T-helper 1 cell treated with Interleukin-12 subunit alpha and Interleukin-12 subunit beta and Interleukin-4 antibody, amounts not matched to agents 30 μg/mL and 1 μg/mL, for 36 hours (primary cell): Measurements from ENCODE around the gene SMYD4.
A peak's percentile ranks its signal among the peaks of the same experiment; 100 is the strongest.
"Not testable (repeated sequence)": the region's sequence is repeated elsewhere in the genome, so short reads cannot be mapped to it uniquely, and the experiment has no call there.

Experiments
- H3K27ac Mint-ChIP-seq: one replicate; pipeline ENCODE4 v1.8.0; 2021; ENCODE audit warnings: mild to moderate bottlenecking, mixed read lengths
- H3K27me3 Mint-ChIP-seq: one replicate; pipeline ENCODE4 v1.8.0; 2021; ENCODE audit warnings: low read depth, mixed read lengths
- H3K36me3 Mint-ChIP-seq: one replicate; pipeline ENCODE4 v1.8.0; 2021; ENCODE audit warnings: low read depth, mixed read lengths
- H3K4me1 Mint-ChIP-seq: one replicate; pipeline ENCODE4 v1.8.0; 2021; ENCODE audit warnings: low read depth, mixed read lengths
- H3K4me3 Mint-ChIP-seq: one replicate; pipeline ENCODE4 v1.8.0; 2021; ENCODE audit warnings: mild to moderate bottlenecking, moderate library complexity, mixed read lengths
- H3K9me3 Mint-ChIP-seq: one replicate; pipeline ENCODE4 v1.8.0; 2021; ENCODE audit warnings: mixed read lengths

The SMYD4 gene

GRCh38 chr17:1829592-1830257 is at the start of gene SMYD4, which contains the start of gene RPA1:
Gene SMYD4, minus strand, starts transcription at chr17:1829902. Its CDS starts 1,908 bp downstream, at chr17:1827994.
Gene RPA1, plus strand, starts transcription at chr17:1830005. Its CDS starts 89 bp downstream, at chr17:1830094.
- no peaks in the 10 kb centered on the region for H3K27me3 Mint-ChIP-seq
- H3K9me3 Mint-ChIP-seq: no peaks in the 10 kb centered on the region
- H3K27ac Mint-ChIP-seq: peak within 1 kb of the TSS; percentile 87
- peak within 1 kb of the TSS; percentile 95 for H3K4me3 Mint-ChIP-seq
- peaks cover 40% of the 10 kb centered on the region for H3K4me1 Mint-ChIP-seq
- H3K36me3 Mint-ChIP-seq: peaks cover 40% of the 10 kb centered on the region

DNA sequence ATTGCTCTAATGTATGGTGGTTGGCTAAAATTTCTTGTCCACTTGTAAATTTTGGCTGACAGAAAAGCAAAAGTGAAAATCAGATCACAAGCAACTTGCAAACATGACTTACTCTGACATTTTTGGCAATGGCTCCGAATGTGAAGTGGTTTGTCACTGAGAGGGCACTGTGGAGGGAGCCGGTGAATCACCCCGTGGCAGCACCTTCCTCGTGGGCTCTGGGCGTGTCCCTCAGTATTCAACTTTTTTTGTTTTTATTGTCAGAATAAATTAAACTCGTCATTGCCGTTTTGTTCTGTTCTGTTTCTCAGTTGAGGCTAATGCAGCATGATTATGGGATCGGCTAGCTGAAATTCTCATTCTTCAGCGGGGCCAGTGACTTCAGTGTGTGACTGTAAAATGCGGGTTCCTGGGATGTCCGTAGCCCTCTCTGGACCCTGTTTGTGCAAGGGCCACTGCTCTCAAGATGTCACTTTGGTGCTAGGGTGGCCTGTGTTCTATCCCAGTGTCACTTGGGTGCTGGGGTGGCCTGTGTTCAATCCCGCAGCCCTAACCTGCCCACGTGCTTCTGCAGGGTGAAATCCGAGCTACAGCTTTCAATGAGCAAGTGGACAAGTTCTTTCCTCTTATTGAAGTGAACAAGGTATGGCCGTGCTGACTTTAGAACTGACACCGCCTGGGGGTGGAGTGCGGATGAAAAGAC is 48.9 kb upstream of the SMYD4 start:
- H3K27me3 Mint-ChIP-seq: no peaks in the 10 kb centered on the region
- H3K36me3 Mint-ChIP-seq: peaks cover 70% of the 10 kb centered on the region
- no peaks in the 10 kb centered on the region for H3K9me3 Mint-ChIP-seq
- H3K4me3 Mint-ChIP-seq: no peak overlapping the region
- H3K27ac Mint-ChIP-seq: peak overlapping the region; percentile 31
- H3K4me1 Mint-ChIP-seq: peaks cover 47% of the 10 kb centered on the region

GRCh38 chr17:1875597-1875996 is 45.9 kb upstream of the SMYD4 start:
- H3K4me3 Mint-ChIP-seq: no peak overlapping the region
- no peaks in the 10 kb centered on the region for H3K9me3 Mint-ChIP-seq
- no peaks in the 10 kb centered on the region for H3K27me3 Mint-ChIP-seq
- peaks cover 67% of the 10 kb centered on the region for H3K36me3 Mint-ChIP-seq
- H3K27ac Mint-ChIP-seq: peak overlapping the region; percentile 67
- peaks cover 64% of the 10 kb centered on the region for H3K4me1 Mint-ChIP-seq

DNA sequence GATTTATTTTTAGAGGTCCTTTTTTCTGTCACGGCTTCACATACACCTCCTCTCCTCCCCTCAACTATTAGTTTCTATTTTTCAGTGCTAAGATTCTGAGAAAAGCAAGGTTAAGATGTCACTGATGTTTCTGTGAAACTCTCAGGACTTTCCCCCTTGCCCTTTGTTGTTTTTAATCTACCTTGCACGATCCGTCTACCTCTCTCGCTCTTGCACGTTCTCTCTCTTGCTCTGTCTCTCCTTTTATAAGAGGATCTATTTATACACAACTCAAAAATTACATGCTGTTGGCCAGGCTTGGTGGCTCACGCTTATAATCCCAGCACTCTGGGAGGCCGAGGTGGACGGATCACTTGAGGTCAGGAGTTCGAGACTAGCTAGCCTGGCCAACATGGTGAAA is 43.7 kb upstream of the SMYD4 start:
- no peaks in the 10 kb centered on the region for H3K9me3 Mint-ChIP-seq
- peak overlapping the region; percentile 94 for H3K27ac Mint-ChIP-seq
- H3K36me3 Mint-ChIP-seq: peaks cover 53% of the 10 kb centered on the region
- H3K4me1 Mint-ChIP-seq: peaks cover 68% of the 10 kb centered on the region
- H3K27me3 Mint-ChIP-seq: no peaks in the 10 kb centered on the region
- H3K4me3 Mint-ChIP-seq: peak overlapping the region; percentile 66

DNA sequence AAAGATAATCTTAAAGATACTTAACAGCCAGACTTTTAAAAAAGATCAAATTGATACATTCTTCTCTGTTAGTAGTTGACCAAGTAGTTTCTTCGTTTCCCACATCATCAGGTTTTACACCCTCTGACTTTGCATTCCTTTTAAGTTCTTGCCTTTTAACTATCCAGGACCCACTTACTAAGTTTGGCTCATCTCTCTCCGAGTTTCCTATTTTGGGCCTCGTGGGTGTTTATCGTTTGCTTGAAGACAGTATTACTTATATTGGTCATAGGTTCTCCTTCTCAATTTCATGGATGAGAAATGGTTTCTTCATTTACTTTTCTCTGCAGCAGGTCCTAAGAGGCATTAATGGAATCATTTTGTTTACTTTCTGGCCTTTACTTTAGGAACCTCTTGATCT is 43.3 kb upstream of the SMYD4 start:
- H3K9me3 Mint-ChIP-seq: no peaks in the 10 kb centered on the region
- H3K4me3 Mint-ChIP-seq: peak overlapping the region; percentile 66
- H3K27me3 Mint-ChIP-seq: no peaks in the 10 kb centered on the region
- peak overlapping the region; percentile 94 for H3K27ac Mint-ChIP-seq
- peaks cover 68% of the 10 kb centered on the region for H3K4me1 Mint-ChIP-seq
- peaks cover 52% of the 10 kb centered on the region for H3K36me3 Mint-ChIP-seq

DNA sequence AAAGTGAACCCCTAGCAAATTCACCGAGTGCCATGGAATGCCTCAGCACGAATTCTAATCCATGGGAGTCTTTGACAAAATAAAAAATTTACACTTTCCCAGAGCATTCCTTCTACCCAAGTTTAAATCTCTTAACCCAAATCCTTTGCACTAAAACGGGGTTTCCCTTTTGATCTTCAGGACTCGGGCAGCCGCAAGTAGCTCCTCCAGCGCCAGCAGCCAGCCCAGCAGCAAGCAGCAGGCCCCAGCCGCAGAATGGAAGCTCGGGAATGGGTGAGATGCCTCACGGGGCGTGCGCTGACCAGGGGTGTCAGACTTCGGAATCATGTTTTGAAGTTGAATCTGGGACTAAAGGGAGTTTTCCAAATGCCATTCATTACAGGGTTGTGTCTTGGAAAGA is 42.6 kb upstream of the SMYD4 start:
- Mint-ChIP-seq H3K4me3 (peak overlapping the region; percentile 88), H3K4me1 (peaks cover 67% of the 10 kb centered on the region), H3K9me3 (no peaks in the 10 kb centered on the region), H3K36me3 (peaks cover 52% of the 10 kb centered on the region), H3K27me3 (no peaks in the 10 kb centered on the region), H3K27ac (peak overlapping the region; percentile 94)

DNA sequence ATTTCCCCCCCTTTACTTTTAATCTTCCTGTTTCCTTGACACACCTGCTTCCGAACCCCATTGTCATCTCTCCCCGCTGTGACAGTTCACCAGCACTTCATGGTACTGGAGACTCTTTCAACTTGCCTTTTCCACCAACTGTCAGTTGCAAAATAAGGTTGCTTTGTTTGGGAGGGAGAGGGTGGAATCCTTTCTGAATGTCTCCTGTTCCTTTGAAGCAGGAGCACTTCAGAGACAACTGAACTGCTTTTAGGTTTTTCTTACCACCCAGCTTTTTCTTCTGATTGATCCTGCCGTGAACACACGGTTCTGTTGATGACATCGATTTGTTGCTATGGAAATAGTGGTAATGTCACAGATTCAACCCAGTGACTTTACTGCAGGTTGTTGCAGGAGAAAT is 42.1 kb upstream of the SMYD4 start:
- peak overlapping the region; percentile 88 for H3K4me3 Mint-ChIP-seq
- H3K27me3 Mint-ChIP-seq: no peaks in the 10 kb centered on the region
- H3K4me1 Mint-ChIP-seq: peaks cover 65% of the 10 kb centered on the region
- peak overlapping the region; percentile 94 for H3K27ac Mint-ChIP-seq
- peaks cover 49% of the 10 kb centered on the region for H3K36me3 Mint-ChIP-seq
- no peaks in the 10 kb centered on the region for H3K9me3 Mint-ChIP-seq

DNA sequence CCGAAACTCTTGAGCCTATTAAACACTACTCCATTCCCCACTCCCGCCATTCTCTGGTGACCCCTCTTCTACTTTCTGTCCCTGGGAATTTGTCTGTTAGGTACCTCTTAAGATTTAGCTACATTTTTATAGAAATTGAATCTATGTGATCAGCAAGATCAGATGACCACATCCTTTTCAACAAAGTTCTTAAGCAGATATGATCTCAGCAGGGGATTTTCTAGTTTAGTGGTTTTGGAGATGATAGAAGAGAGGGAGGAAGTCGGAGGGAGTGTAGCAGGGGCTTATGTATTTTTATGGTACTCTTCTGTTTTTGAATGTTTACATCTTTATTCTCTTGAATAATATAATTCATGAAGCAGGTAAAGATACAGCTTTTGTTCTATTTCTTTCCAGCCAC is 40.9 kb upstream of the SMYD4 start:
- peak overlapping the region; percentile 61 for H3K4me3 Mint-ChIP-seq
- peaks cover 63% of the 10 kb centered on the region for H3K4me1 Mint-ChIP-seq
- peak overlapping the region; percentile 94 for H3K27ac Mint-ChIP-seq
- no peaks in the 10 kb centered on the region for H3K27me3 Mint-ChIP-seq
- no peaks in the 10 kb centered on the region for H3K9me3 Mint-ChIP-seq
- peaks cover 45% of the 10 kb centered on the region for H3K36me3 Mint-ChIP-seq

- H3K36me3 Mint-ChIP-seq: peaks cover 26% of the 10 kb centered on the region
- H3K27me3 Mint-ChIP-seq: no peaks in the 10 kb centered on the region
- H3K4me3 Mint-ChIP-seq: no peak overlapping the region
- peak overlapping the region; percentile 2 for H3K27ac Mint-ChIP-seq
- no peaks in the 10 kb centered on the region for H3K9me3 Mint-ChIP-seq
- H3K4me1 Mint-ChIP-seq: peaks cover 44% of the 10 kb centered on the region
Observed at GRCh38 chr17:1868090-1868489, 38.4 kb upstream of the SMYD4 start.

DNA sequence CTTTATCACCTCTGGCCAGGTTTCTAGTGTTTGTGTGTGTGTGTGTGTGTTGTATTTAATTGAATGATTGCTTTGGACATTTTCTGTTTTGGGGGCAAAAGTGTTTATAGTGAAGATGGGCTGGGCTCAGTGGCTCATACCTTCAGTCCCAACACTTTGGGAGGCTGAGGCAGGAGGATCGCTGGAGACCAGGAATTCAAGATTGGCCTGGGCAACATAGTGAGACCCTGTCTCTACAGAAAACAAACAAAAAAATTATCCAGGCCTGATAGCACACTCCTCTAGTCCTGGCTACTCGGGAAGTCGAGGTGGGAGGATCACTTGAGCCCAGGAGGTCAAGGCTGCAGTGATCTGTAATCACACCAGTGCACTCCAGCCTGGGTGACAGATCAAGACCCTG is 37.6 kb upstream of the SMYD4 start:
- H3K4me1 Mint-ChIP-seq: peaks cover 39% of the 10 kb centered on the region
- H3K4me3 Mint-ChIP-seq: no peak overlapping the region
- H3K27me3 Mint-ChIP-seq: no peaks in the 10 kb centered on the region
- H3K36me3 Mint-ChIP-seq: peaks cover 22% of the 10 kb centered on the region
- peak overlapping the region; percentile 28 for H3K27ac Mint-ChIP-seq
- no peaks in the 10 kb centered on the region for H3K9me3 Mint-ChIP-seq

DNA sequence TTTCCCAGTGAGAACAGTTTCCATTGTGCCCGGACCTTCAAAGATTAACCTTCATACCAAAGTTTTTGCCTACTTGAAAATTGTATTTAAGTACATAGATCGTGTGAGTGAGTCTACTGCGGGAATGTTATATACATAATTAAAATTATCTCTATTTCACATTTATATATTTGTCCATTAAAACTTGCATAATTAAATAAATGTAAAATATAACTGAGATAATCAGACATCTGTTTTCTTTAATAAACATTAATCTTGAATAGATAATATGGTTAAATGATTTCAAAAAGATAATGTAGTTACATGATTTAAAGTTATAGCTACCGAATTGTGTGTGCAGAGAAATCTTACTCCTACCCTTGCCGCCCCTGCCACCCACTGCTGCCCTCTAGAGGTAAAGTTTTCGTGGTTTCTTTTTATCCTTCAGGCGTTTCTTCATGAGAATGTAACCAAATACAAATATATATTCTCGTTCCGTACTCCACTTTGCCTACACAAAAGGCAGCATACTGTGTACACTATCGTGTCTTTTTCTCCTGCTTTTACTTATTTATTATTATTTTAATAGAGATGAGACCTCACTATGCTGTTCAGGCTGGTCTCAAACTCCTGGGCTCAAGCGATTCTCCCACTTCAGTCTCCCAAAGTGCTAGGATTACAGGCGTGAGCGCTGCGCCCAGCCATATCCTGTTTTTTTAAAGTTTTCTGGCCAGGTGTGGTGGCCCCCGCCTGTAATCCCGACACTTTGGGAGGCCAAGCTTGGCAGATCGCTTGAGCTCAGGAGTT is 35.7 kb upstream of the SMYD4 start:
- H3K27me3 Mint-ChIP-seq: no peaks in the 10 kb centered on the region
- H3K36me3 Mint-ChIP-seq: peaks cover 23% of the 10 kb centered on the region
- no peaks in the 10 kb centered on the region for H3K9me3 Mint-ChIP-seq
- no peak overlapping the region for H3K4me3 Mint-ChIP-seq
- H3K27ac Mint-ChIP-seq: peak overlapping the region; percentile 45
- H3K4me1 Mint-ChIP-seq: peaks cover 30% of the 10 kb centered on the region

DNA sequence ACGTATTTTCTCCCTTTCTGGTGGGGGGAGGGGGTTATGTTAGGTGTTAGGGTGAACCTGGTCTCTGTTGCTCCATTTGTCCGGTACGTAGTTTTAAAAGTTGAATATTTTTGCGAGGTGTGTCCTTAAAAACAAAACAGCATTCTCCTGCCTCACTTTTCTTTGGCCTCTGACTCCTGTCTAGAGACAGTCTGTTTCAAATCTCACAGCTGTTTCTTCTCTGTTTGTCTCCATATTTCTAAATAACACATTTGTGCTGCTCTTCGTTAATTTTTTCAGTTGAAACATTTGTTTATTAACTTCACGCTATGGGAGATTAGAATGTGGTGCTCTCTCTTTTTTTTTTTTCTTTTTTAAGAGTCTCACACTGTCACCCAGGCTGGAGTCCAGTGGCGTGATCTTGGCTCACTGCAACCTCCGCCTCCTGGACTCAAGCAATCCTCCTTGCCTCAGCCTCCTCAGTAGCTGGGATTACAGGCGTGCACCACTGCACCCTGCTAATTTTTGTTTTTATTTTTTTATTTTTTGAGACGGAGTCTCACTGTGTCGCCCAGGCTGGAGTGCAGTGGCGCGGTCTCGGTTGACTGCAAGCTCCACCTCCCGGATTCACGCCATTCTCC is 31.8 kb upstream of the SMYD4 start:
- H3K4me1 Mint-ChIP-seq: peaks cover 13% of the 10 kb centered on the region
- H3K4me3 Mint-ChIP-seq: no peak overlapping the region
- peak overlapping the region; percentile 18 for H3K27ac Mint-ChIP-seq
- no peaks in the 10 kb centered on the region for H3K27me3 Mint-ChIP-seq
- H3K36me3 Mint-ChIP-seq: peaks cover 26% of the 10 kb centered on the region
- no peaks in the 10 kb centered on the region for H3K9me3 Mint-ChIP-seq

- H3K27ac Mint-ChIP-seq: no peak overlapping the region
Observed at GRCh38 chr17:1860978-1861377, 31.3 kb upstream of the SMYD4 start.

DNA sequence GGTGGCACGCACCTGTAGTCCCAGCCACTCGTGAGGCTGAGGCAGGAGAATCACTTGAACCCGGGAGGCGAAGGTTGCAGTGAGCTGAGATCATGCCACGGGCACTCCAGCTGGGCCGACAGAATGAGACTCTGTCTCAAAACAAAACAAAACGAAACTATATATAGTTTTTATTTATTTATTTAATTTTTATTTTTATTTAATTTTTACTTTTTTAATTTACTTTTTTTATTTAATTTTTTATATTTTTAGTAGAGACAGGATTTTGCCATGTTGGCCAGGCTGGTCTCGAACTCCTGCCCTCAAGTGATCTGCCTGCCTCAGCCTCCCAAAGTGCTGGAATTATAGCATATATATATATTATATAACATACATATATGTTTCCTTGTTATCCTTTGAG is 26.8 kb upstream of the SMYD4 start:
- H3K27ac Mint-ChIP-seq, H3K4me3 Mint-ChIP-seq, H3K27me3 Mint-ChIP-seq, H3K9me3 Mint-ChIP-seq: not testable (repeated sequence)
- H3K4me1 Mint-ChIP-seq: peaks cover 14% of the 10 kb centered on the region
- peaks cover 47% of the 10 kb centered on the region for H3K36me3 Mint-ChIP-seq

More at GRCh38 chr17:1860978-1861377, 31.3 kb upstream of the SMYD4 start:
- H3K27me3 Mint-ChIP-seq: no peaks in the 10 kb centered on the region
- H3K4me3 Mint-ChIP-seq: no peak overlapping the region
- peaks cover 13% of the 10 kb centered on the region for H3K4me1 Mint-ChIP-seq
- peaks cover 26% of the 10 kb centered on the region for H3K36me3 Mint-ChIP-seq
- no peaks in the 10 kb centered on the region for H3K9me3 Mint-ChIP-seq
